Stimulated activated memory B cell treated with anti-CD40 and anti-IgM and Interleukin-4, amounts not matched to agents 10 μg/mL and 1 μg/mL and 100 μg/mL, for 72 hours (primary cell): ENCODE measurements around the gene SEMA5A.

ENCODE experiments used
- ATAC-seq: fragments of 150-1000 bp; cut with Tn5 transposase; 2 replicates; pipeline ENCODE4 v1.10.0; 2021
- H3K27ac Mint-ChIP-seq: one replicate; pipeline ENCODE4 v1.8.0; 2022; ENCODE audit warnings: mild to moderate bottlenecking, mixed read lengths
- H3K27me3 Mint-ChIP-seq: one replicate; pipeline ENCODE4 v1.8.0; 2022; ENCODE audit warnings: mixed read lengths
- H3K36me3 Mint-ChIP-seq: one replicate; pipeline ENCODE4 v1.8.0; 2022; ENCODE audit warnings: mixed read lengths
- H3K4me1 Mint-ChIP-seq: one replicate; pipeline ENCODE4 v1.8.0; 2022; ENCODE audit warnings: mixed read lengths
- H3K4me3 Mint-ChIP-seq: one replicate; pipeline ENCODE4 v1.8.0; 2022; ENCODE audit warnings: mild to moderate bottlenecking, moderate library complexity, mixed read lengths
- H3K9me3 Mint-ChIP-seq: one replicate; pipeline ENCODE4 v1.8.0; 2022; ENCODE audit warnings: mixed read lengths

Gene SEMA5A

DNA sequence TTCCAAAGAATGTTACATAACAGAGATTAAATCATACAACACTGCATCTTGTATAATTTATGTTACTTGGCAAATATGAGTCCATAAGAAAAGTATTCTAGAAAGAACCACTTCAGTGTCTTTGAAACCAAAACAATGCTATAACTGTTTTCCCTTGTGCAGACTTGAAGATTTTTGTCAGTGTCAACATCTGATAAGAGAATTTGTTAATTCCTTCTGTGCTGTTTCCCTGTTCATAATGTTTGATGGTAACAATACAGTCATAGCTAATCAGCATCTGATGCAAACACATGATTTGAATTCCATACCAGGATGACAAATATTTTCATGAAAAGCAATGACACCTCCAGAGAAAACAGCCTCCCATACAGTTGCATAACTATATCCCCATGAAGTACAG is 306.8 kb downstream of the SEMA5A start:
- Mint-ChIP-seq H3K27me3 (no peaks in the 10 kb centered on the region), H3K36me3 (no peaks in the 10 kb centered on the region), H3K27ac (no peak overlapping the region), H3K4me1 (no peaks in the 10 kb centered on the region), H3K4me3 (no peak overlapping the region), H3K9me3 (peaks cover 4% of the 10 kb centered on the region)
- no peak for ATAC-seq

DNA sequence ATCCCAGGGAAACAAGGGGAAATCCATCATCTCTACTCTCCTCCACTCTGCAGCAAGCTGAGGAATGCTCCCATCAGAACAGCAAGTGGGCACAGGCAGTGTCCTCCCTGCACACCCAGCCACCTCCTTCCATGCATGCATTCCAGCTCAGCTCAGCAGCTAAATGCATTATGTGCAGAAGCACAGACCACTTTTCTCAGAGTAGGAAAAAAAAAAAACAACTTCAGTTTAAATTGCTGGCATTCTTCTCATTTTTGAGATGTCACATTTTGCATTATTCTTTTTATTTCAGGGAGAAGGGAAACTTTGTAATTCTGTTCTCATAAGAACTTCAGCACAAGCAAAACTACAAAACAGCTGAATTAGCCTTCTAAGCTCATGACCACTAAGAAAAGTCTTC is 312.2 kb downstream of the SEMA5A start:
- no peaks in the 10 kb centered on the region for H3K36me3 Mint-ChIP-seq
- no peak for ATAC-seq
- no peaks in the 10 kb centered on the region for H3K27me3 Mint-ChIP-seq
- H3K9me3 Mint-ChIP-seq: peaks cover 8% of the 10 kb centered on the region
- no peak overlapping the region for H3K27ac Mint-ChIP-seq
- no peak overlapping the region for H3K4me3 Mint-ChIP-seq
- H3K4me1 Mint-ChIP-seq: no peaks in the 10 kb centered on the region

DNA sequence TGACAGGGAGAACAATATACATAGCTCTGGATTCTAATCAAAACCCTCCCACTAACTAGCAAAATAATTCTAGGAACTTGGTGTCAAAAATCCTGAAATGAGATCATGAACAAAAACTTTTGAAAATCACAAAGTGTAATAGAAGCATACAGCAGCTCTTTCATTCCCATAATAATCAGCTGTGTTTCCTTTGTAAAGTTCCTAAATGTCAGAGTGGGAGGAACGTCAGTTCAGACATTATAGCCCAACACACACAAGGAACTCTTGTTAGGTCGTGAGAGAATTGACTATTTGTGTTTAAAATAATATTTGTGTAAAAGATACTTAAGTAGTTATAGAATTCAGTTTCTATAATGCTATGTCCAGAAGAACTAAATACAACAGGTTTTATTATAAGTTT is 312.8 kb downstream of the SEMA5A start:
- peaks cover 8% of the 10 kb centered on the region for H3K9me3 Mint-ChIP-seq
- no peak overlapping the region for H3K27ac Mint-ChIP-seq
- H3K4me1 Mint-ChIP-seq: no peaks in the 10 kb centered on the region
- no peaks in the 10 kb centered on the region for H3K36me3 Mint-ChIP-seq
- no peak for ATAC-seq
- no peaks in the 10 kb centered on the region for H3K27me3 Mint-ChIP-seq
- H3K4me3 Mint-ChIP-seq: no peak overlapping the region

DNA sequence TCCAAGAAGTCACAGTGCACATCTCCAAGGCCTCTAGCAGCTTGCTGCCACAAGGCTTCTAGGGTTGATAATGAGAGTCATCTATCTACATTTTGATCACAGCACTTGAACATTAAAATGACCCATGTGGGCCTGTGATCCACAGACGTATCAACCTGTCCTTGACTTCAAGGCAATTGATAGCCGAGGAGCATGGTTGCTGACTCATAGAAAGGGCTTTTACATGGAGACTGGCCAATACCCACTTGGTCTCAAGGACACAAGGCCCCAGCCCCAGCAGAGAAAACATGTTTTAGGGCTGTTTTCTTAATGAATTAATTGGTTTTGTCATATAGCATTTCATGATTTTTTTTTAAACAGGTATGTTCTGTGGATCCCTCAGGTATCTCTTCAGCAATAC is 314.0 kb downstream of the SEMA5A start:
- H3K36me3 Mint-ChIP-seq: no peaks in the 10 kb centered on the region
- ATAC-seq: no peak
- no peak overlapping the region for H3K27ac Mint-ChIP-seq
- no peak overlapping the region for H3K4me3 Mint-ChIP-seq
- no peaks in the 10 kb centered on the region for H3K4me1 Mint-ChIP-seq
- H3K9me3 Mint-ChIP-seq: peaks cover 8% of the 10 kb centered on the region
- no peaks in the 10 kb centered on the region for H3K27me3 Mint-ChIP-seq

DNA sequence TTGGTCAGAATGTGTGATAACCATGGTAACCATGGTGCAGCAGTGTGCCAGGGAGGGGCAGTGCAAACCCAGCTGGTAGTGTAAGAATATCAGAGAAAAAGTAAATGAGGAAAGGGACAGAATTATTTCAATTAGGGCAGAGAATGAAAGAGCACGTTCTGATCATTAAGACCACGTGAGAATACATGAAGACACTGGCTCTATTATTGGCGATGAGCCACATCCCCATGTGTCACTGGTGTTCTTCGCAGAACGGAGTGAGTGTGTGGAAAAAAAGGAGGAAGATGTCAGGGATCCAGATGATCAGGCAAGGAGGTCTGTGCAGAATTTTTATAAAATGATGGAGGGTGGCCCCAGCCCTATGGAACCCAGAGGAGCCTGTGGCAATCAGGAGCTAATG is 315.5 kb downstream of the SEMA5A start:
- Mint-ChIP-seq H3K4me3 (no peak overlapping the region), H3K9me3 (peaks cover 4% of the 10 kb centered on the region), H3K27ac (no peak overlapping the region), H3K4me1 (no peaks in the 10 kb centered on the region), H3K36me3 (no peaks in the 10 kb centered on the region), H3K27me3 (no peaks in the 10 kb centered on the region)
- no peak for ATAC-seq

DNA sequence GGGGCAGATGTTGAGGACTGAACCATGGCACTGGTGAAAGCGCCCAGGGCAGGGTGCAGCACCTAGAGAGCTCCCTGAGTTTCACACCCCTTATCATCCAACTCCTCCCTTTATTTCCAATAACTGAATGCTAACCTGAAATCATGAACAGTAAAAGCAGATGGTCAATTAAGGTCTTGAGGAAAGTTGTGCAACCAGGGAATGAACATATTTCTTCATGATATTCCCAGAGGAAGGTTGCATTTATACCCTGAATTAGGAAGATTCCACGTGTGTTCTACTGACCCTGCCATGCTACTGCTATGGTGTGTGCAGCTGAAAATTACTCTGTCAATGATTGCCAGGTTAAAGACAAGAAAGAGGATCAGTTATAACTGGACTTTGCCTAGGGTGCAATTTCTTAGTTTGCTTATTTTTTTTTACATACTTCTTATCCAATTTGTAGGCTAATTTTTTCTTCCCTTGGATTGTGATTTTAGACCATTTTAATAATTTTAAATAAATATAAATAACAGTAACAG is 319.8 kb downstream of the SEMA5A start:
- no peaks in the 10 kb centered on the region for H3K4me1 Mint-ChIP-seq
- H3K27ac Mint-ChIP-seq: no peak overlapping the region
- no peak for ATAC-seq
- H3K9me3 Mint-ChIP-seq: peaks cover 4% of the 10 kb centered on the region
- no peaks in the 10 kb centered on the region for H3K36me3 Mint-ChIP-seq
- H3K4me3 Mint-ChIP-seq: no peak overlapping the region
- no peaks in the 10 kb centered on the region for H3K27me3 Mint-ChIP-seq

DNA sequence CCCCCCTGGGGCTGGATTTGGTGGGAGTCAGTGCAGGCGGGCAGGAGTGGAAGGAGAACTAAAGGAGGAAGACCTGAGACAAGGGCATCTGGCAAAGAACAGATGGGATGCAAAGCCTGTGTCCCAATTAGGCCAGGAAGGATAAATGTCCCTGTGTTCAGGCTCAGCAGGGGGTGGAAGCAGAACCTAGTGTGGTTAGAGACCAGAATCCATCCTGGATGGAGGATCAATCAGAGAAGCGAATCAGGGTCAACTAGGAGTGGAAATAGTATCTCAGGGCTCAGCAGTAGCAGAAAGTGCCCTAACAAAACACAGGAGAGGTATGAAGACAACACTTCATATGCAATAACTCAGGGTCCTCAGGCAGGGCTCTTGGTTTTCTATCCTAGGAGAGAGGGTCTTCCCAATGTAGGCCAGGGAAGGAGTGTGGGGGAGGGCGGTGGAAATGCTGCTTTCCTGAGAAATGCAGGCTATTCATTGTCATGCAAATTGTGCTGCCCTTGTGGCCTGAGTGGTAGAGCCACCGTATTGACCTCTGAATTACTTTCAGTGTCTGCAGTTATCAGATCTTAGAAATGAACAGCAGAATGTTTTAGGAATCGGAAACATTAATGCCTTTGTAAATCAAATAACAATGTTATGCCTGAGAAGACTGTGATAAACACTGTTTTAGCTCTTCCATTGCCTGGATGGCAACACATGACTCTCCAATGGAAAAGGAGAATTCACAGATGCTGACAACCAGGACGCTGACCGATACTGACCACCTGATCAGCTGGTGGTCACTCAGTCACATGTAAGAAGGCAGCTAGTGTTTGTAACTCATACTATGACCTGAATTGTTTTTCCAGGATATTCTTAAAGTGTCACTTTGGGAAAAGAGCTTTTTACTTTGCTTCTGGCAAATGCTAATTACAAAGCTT is 323.6 kb downstream of the SEMA5A start:
- ATAC-seq: no peak
- Mint-ChIP-seq H3K27ac (no peak overlapping the region), H3K4me3 (no peak overlapping the region), H3K4me1 (no peaks in the 10 kb centered on the region), H3K9me3 (no peaks in the 10 kb centered on the region), H3K36me3 (no peaks in the 10 kb centered on the region), H3K27me3 (no peaks in the 10 kb centered on the region)

DNA sequence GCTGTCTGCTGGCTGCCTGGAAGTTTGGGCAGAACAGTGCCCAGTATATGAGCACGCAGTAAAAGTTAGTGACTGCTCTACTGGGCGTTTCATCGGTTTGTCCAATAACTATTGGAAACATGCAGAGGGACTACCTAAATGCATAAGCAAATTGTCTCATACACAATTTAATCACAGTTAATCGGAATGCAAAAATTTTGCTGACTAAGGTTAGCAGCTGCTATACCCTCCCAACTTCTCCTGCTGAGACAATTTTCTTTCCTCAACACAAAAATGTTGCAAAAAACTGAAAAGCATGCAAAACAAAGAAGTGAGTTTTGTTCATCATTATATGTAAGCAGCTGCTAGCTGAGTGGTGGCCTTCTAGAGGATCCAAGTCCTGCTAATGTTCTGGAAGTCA is 327.5 kb downstream of the SEMA5A start:
- no peaks in the 10 kb centered on the region for H3K9me3 Mint-ChIP-seq
- H3K4me3 Mint-ChIP-seq: no peak overlapping the region
- H3K4me1 Mint-ChIP-seq: no peaks in the 10 kb centered on the region
- H3K27me3 Mint-ChIP-seq: no peaks in the 10 kb centered on the region
- H3K36me3 Mint-ChIP-seq: no peaks in the 10 kb centered on the region
- no peak overlapping the region for H3K27ac Mint-ChIP-seq
- no peak for ATAC-seq

DNA sequence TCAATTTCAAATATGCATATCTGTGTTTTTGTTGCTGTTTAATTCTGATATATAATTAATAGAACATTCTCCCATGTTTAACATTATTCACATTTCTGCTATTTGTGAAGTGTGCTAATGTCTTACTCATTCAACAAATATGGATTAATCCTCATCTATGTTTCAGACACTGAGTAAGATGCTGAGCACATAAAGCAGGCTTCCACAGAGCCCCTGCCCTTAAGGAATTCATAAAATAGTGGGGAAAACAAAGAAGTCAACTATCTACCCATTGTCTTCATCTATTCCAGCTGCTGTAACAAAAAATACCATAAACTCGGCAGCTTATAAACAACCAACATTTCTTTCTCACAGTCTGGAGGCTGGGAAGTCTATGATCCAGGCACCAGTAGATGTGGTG is 333.3 kb downstream of the SEMA5A start:
- Mint-ChIP-seq H3K36me3 (no peaks in the 10 kb centered on the region), H3K27me3 (peaks cover 11% of the 10 kb centered on the region), H3K9me3 (no peaks in the 10 kb centered on the region), H3K4me3 (no peak overlapping the region), H3K4me1 (no peaks in the 10 kb centered on the region), H3K27ac (no peak overlapping the region)
- ATAC-seq: no peak

DNA sequence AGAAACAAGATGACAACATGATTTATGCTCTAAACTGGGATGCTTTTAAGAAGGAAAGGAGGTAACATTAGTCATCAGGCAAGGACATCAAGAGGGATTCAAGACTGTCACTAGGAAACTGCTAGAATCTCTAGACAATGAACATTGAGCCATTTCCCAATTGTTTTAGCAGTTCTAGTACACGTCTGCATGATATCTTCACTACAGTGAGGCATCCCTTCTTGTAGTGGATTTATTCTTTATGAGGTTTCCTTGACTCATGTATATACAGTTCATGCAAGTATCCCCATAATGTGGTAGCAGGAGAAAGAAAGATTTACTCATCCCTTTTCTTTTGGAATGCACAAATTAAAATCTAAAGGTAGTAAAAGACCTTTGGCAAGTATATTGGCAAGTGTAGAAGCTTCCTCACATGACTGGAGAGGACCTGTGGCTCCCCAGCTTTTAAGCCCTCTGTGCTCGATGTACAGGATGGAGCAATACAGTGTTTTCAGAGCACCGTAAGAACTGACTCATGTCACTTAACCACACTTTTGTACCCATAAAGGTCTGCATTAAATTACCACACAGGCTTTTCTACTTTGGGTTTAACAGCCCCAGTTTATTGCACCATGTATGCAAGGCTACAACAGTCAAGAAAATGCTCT is 335.9 kb downstream of the SEMA5A start:
- ATAC-seq: no peak
- H3K27ac Mint-ChIP-seq: no peak overlapping the region
- no peaks in the 10 kb centered on the region for H3K4me1 Mint-ChIP-seq
- H3K9me3 Mint-ChIP-seq: no peaks in the 10 kb centered on the region
- no peaks in the 10 kb centered on the region for H3K36me3 Mint-ChIP-seq
- no peak overlapping the region for H3K4me3 Mint-ChIP-seq
- H3K27me3 Mint-ChIP-seq: peaks cover 11% of the 10 kb centered on the region

DNA sequence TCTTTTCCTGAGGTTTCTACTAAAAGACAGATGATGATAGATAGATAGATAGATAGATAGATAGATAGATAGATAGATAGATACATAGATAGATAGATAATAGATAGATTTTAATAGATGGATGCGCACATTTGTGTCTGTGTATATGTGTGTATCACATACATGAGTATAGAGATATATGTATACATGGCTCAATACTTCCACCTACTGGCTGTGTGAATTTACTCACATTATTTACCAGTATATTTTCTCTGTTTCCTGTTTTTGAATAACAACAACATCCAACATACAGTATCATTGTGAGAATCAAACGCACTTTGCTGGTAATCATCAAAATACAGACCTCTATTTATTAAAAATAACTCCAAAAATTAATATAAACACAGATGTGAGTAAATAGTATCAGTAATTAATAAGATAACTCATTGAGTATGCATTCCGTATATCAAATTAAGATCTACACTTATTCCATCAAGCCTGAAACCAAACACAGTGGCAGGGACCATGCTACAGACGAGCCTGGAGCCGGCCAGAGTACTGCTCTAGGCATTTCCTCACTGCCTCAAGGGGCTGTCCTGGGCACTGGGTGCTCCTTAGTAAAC is 338.0 kb downstream of the SEMA5A start:
- peaks cover 11% of the 10 kb centered on the region for H3K27me3 Mint-ChIP-seq
- no peaks in the 10 kb centered on the region for H3K36me3 Mint-ChIP-seq
- no peak for ATAC-seq
- H3K9me3 Mint-ChIP-seq: no peaks in the 10 kb centered on the region
- H3K4me3 Mint-ChIP-seq: no peak overlapping the region
- no peak overlapping the region for H3K27ac Mint-ChIP-seq
- no peaks in the 10 kb centered on the region for H3K4me1 Mint-ChIP-seq

DNA sequence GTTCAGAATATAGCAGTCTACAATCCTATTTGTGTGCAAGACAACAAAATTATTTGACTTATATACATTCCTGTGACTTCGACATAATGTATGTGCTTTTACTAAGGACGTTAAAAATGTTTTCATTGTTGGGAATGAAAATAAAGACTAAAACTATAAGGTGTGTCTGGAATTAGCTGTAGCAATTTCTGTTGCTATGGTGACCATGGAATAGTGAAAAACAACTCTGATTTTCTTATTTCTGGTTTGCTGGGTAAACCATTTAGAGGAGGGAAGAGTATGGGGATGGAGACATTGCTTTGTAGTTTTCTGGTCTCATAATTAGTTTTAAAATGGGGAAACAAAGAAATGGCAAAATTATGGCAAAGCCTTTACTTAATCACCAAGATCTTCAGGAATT is 343.2 kb downstream of the SEMA5A start:
- no peak overlapping the region for H3K4me3 Mint-ChIP-seq
- H3K9me3 Mint-ChIP-seq: no peaks in the 10 kb centered on the region
- H3K27me3 Mint-ChIP-seq: no peaks in the 10 kb centered on the region
- no peak for ATAC-seq
- H3K4me1 Mint-ChIP-seq: peaks cover 2% of the 10 kb centered on the region
- H3K36me3 Mint-ChIP-seq: no peaks in the 10 kb centered on the region
- no peak overlapping the region for H3K27ac Mint-ChIP-seq

DNA sequence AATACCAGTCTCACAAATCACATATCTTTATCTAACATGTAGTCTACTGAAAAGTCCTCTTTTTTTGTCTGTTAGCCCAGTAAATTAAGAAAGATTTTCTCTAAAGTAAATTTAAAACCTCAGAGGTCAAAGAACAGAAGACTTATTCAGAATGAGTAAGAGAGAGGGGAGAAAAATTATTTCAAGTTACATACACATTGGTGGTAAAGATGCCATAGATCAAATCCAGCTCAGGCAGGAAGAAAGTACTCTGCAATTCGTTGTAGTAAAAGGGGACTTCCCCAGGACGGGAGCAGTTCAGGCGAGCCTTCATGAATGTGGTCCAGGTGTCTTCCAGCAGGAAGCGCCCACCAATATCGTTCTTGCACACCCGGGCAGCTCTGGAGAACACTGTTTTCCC is 344.1 kb downstream of the SEMA5A start:
- no peak overlapping the region for H3K27ac Mint-ChIP-seq
- no peak for ATAC-seq
- H3K27me3 Mint-ChIP-seq: no peaks in the 10 kb centered on the region
- H3K9me3 Mint-ChIP-seq: no peaks in the 10 kb centered on the region
- no peak overlapping the region for H3K4me3 Mint-ChIP-seq
- H3K4me1 Mint-ChIP-seq: peaks cover 8% of the 10 kb centered on the region
- no peaks in the 10 kb centered on the region for H3K36me3 Mint-ChIP-seq

DNA sequence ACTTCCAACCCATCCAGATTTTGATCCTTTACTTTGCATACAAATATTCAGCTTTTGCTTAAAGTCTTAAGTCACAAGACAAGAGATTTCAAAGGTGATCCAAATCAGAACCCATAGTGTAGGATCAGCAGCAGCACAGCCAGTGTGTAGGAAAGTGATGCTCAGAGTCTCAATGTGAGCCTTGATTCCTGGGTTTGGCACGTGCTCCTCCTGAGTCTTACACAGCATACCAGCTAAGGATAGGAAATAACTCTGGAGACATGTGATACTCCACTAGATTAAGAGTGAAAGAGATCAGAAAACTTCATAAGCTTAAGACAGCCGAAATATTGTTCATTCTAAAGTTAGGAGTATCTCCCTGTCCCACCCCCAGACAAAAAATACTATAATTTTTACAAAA is 344.9 kb downstream of the SEMA5A start:
- Mint-ChIP-seq H3K9me3 (peaks cover 3% of the 10 kb centered on the region), H3K27me3 (no peaks in the 10 kb centered on the region), H3K36me3 (no peaks in the 10 kb centered on the region), H3K27ac (no peak overlapping the region), H3K4me3 (no peak overlapping the region), H3K4me1 (peaks cover 8% of the 10 kb centered on the region)
- ATAC-seq: no peak

DNA sequence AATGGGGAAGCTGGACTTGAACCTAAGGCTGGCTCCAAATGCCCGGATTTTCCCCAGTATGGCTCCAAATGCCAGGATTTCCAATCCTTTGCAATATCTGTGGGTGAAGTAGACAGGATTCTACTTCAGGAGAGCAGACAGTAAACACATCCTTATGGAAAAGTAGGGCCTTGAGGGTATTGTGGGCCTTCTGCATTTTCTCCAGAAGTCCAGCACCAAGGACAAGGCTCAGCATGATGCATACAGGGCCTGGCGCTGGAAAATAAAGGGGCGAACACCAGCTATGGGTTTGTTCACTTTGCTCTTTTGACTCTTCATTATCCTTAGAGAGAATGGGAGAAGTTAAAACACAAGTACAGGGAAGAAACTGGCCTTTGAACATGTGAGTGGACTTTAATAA is 347.5 kb downstream of the SEMA5A start:
- no peak overlapping the region for H3K4me3 Mint-ChIP-seq
- H3K36me3 Mint-ChIP-seq: no peaks in the 10 kb centered on the region
- no peak for ATAC-seq
- peaks cover 3% of the 10 kb centered on the region for H3K9me3 Mint-ChIP-seq
- peaks cover 8% of the 10 kb centered on the region for H3K4me1 Mint-ChIP-seq
- no peak overlapping the region for H3K27ac Mint-ChIP-seq
- no peaks in the 10 kb centered on the region for H3K27me3 Mint-ChIP-seq

DNA sequence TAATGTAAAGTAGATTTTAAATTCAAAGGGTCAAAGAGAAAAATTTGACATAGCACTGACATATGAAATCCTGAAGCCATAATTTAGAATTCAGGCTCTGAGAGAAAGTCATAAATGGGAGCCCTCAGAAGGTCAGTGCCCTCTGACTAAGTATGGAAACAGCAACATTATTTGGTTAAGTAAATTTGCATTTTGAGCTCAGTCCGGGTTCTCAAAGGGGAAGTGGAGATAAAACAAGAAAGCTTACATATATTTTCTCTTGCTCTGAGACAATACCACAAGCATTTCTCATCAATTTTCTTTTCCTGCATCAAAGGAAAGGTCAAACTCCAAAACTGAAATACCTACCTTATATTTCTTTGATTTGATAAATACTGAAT is 348.0 kb downstream of the SEMA5A start:
- no peaks in the 10 kb centered on the region for H3K27me3 Mint-ChIP-seq
- peaks cover 8% of the 10 kb centered on the region for H3K4me1 Mint-ChIP-seq
- no peaks in the 10 kb centered on the region for H3K36me3 Mint-ChIP-seq
- ATAC-seq: peak; percentile 65
- no peak overlapping the region for H3K4me3 Mint-ChIP-seq
- peaks cover 3% of the 10 kb centered on the region for H3K9me3 Mint-ChIP-seq
- no peak overlapping the region for H3K27ac Mint-ChIP-seq
